Sigmoid colon (tissue), 4 donors: Measurements from ENCODE around the gene MAPK13.

Experiments
- CTCF ChIP-seq, 4 experiments: fragments of 450-650 bp in 3 of 4; fragments of 200-600 bp in 1 of 4; IDR thresholded peaks; one replicate each; pipeline ENCODE4 v1.5.1; 2016 to 2019; ENCODE audit warnings: antibody characterized with exemption in 4 of 4, mild to moderate bottlenecking in 3 of 4, moderate library complexity in 2 of 4
- EP300 ChIP-seq, 4 donors: sonication (generic); formaldehyde crosslinking; IDR thresholded peaks; one replicate each; pipeline ENCODE4 v1.6.1; 2017; ENCODE audit warnings: antibody characterized with exemption in 4 of 4
- POLR2A ChIP-seq, 2 donors: fragments of 450-650 bp; IDR thresholded peaks; one replicate each; pipeline ENCODE4 v1.6.1; 2016; ENCODE audit warnings: antibody characterized with exemption in 2 of 2, mild to moderate bottlenecking in 2 of 2, moderate library complexity in 2 of 2
- POLR2AphosphoS5 ChIP-seq, 4 donors: sonication (generic); formaldehyde crosslinking; IDR thresholded peaks; one replicate each; pipeline ENCODE4 v1.6.1; 2017; ENCODE audit warnings: antibody characterized with exemption in 4 of 4

- TF ChIP-seq CTCF (IDR thresholded peaks at IDR 0.05): no peak
- TF ChIP-seq POLR2A (IDR thresholded peaks at IDR 0.05): no peak
- no peak for TF ChIP-seq EP300 (IDR thresholded peaks at IDR 0.05)
- no peak for TF ChIP-seq POLR2AphosphoS5 (IDR thresholded peaks at IDR 0.05)
Observed at GRCh38 chr6:36171573-36171972, 41.3 kb downstream of the MAPK13 start.
